ENCODE data around the gene YIPF5. TPM values are rescaled to one million over a fixed set of nuclear protein-coding genes. Genes with fewer than 3 reads are reported as not detected.

The YIPF5 gene
- total and polyA plus RNA-seq, 2 of the 4 experiments (the other 2 are of a cell fraction): 64.4 to 172 TPM

DNA sequence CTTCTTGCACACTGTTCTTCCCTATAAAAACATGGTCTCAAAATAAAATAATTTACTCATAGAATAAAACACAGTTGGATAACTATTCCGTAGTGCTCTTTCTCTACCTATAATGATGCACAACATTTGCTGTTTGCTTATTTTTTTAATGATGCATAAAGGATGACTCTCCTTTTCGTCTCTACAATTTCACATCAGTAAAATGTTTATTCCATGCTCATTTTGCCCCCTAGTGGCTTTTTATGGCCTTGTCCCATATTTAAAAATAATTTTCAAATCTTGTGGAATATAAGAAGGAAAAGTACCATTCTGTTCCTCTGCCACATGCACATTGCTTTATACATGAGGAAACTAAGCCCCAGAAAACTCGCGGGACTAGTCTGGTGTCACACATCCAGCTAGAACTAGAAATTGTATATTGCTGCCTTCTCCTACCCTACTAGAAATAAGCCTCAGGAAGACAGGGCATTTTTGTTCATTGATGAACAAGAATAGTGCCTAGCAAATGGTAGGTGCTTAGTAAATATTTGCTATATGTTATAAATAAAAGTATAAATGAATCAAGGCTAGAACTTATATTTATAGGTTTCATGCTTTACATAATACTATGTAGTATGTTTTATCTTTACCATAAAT, 12.9 kb upstream of the YIPF5 start:
- Histone ChIP-seq H4K91ac (ENCODE audit: insufficient read depth, low read depth, low read length) (no peak overlapping the region), H3K4me2 (ENCODE audit: low read depth, low read length) (0 out of 2 replicates have a peak overlapping the region, but pooled peaks have one; percentile 10), H4K8ac (ENCODE audit: low read depth in 2 of 2, low read length in 2 of 2) (peak overlapping the region in 1 of 2 experiments; percentile 41; a peak in 1 of 4 replicates), H3K4me3 (ENCODE audit: insufficient read depth, low read depth, low read length) (no peak overlapping the region), H2BK15ac (ENCODE audit: low read depth, low read length) (0 out of 3 replicates have a peak overlapping the region, but pooled peaks have one; percentile 45), H4K20me1 (ENCODE audit: insufficient read depth, low read length) (no peaks in the 10 kb centered on the region), H3K56ac (ENCODE audit: extremely low read depth, insufficient read depth, low read length) (no peak overlapping the region), H3K27me3 (ENCODE audit: control insufficient read depth, insufficient read depth, low read length) (no peaks in the 10 kb centered on the region), H2AFZ (replicated peaks; ENCODE audit: low read length, poor library complexity) (no peak overlapping the region), H3K14ac (replicated peaks; ENCODE audit: low read depth, low read length) (peak overlapping the region; percentile 81; the same call in 1 of the 2 replicates), H4K5ac (ENCODE audit: low read depth, low read length) (no peak overlapping the region), H2BK120ac (ENCODE audit: low read depth, low read length) (peak overlapping the region; percentile 68; the same call in 1 of the 2 replicates), H2AK9ac (replicated peaks; ENCODE audit: low read depth, low read length, poor library complexity) (no peak overlapping the region), H3K79me1 (ENCODE audit: low read depth in 1 of 2, low read length in 2 of 2) (no peaks in the 10 kb centered on the region), H3K9me1 (ENCODE audit: insufficient read depth, low read length) (no peaks in the 10 kb centered on the region), H3K4ac (ENCODE audit: low read depth, low read length) (0 out of 2 replicates have a peak overlapping the region, but pooled peaks have one; percentile 53), H2AK5ac (ENCODE audit: low read depth, low read length) (no peak overlapping the region), H2BK5ac (ENCODE audit: low read depth, low read length, poor library complexity, severe bottlenecking) (no peak overlapping the region), H3K23ac (ENCODE audit: low read depth, low read length) (no peak overlapping the region), H3K36me3 (ENCODE audit: control insufficient read depth, insufficient read depth, low read length) (no peaks in the 10 kb centered on the region), H3K4me1 (ENCODE audit: control insufficient read depth, insufficient read depth, low read length) (peaks cover 3% of the 10 kb centered on the region; the same call in 1 of the 2 replicates), H3K9ac (ENCODE audit: low read depth, low read length) (no peak overlapping the region), H2BK20ac (ENCODE audit: low read depth, low read length) (peak overlapping the region; percentile 70; the same call in 1 of the 2 replicates), H3K18ac (ENCODE audit: low read depth, low read length) (no peak overlapping the region; the same call in 1 of the 2 replicates), H3K27ac (ENCODE audit: insufficient read depth, low read length) (no peak overlapping the region), H3K9me3 (ENCODE audit: control insufficient read depth, insufficient read depth, low read length) (peaks cover 2% of the 10 kb centered on the region; the same call in 1 of the 2 replicates)
- TF ChIP-seq, protein P1, sequence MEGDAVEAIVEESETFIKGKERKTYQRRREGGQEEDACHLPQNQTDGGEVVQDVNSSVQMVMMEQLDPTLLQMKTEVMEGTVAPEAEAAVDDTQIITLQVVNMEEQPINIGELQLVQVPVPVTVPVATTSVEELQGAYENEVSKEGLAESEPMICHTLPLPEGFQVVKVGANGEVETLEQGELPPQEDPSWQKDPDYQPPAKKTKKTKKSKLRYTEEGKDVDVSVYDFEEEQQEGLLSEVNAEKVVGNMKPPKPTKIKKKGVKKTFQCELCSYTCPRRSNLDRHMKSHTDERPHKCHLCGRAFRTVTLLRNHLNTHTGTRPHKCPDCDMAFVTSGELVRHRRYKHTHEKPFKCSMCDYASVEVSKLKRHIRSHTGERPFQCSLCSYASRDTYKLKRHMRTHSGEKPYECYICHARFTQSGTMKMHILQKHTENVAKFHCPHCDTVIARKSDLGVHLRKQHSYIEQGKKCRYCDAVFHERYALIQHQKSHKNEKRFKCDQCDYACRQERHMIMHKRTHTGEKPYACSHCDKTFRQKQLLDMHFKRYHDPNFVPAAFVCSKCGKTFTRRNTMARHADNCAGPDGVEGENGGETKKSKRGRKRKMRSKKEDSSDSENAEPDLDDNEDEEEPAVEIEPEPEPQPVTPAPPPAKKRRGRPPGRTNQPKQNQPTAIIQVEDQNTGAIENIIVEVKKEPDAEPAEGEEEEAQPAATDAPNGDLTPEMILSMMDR (conservative IDR thresholded peaks at IDR 0.05; ENCODE audit: low read depth, low read length): peak; percentile 79
- TF ChIP-seq FOS (IDR thresholded peaks at IDR 0.05; ENCODE audit: low read depth, low read length) (peak; percentile 94), RFX5 (IDR thresholded peaks at IDR 0.05; ENCODE audit: low read depth, low read length) (no peak), MAFK (IDR thresholded peaks at IDR 0.05; ENCODE audit: low read depth, low read length) (no peak; the same call in 1 of the 2 replicates), RAD21 (IDR thresholded peaks at IDR 0.05; ENCODE audit: low read length) (peak; percentile 74), SMC3 (IDR thresholded peaks at IDR 0.05; ENCODE audit: low read depth, low read length) (peak; percentile 64), NFE2L2 (IDR thresholded peaks at IDR 0.05; ENCODE audit: low read depth, low read length) (peak; percentile 61; the same call in 1 of the 2 replicates)
- dilution Hi-C loops (cut with HindIII; ENCODE audit: low sequenced_read_pairs, unreplicated experiment) (no loop called here), in situ Hi-C loops (cut with MboI; ENCODE audit: low sequenced_read_pairs) (loop anchor here (25.0 kb wide), 1 partner anchor 1171 kb away; no protein-coding TSS in a partner anchor), intact Hi-C loops (cut with micrococcal nuclease) (loop anchor here (2.0 to 10.0 kb wide), 3 partner anchors 357 to 1469 kb away; partner anchors contain the start of gene NR3C1)
- ChIA-PET POLR2A (ENCODE audit: unreplicated experiment) (no interaction called here), CTCF (no interaction called here)
- WGBS, 2 experiments (ENCODE audit: extremely low coverage in 2 of 2, insufficient read length in 1 of 2): no CpG with 5 or more reads among the region's 4 CpGs
- no TSS peak for BruUV-seq (replicated peaks)
- DNase-seq (peak; percentile 85), ATAC-seq (ENCODE audit: low read depth) (peak; percentile 66)

Measured in IMR-90 (cell line).